HL-60 (cell line): Measurements from ENCODE around the gene RUBCNL.

Source experiments
- DNase-seq, 2 experiments: peaks; one replicate each; pipeline ENCODE4 v3.0.0-alpha.2; 2010 to 2020; ENCODE audit warnings: low read depth in 1 of 2, low spot score in 1 of 2
- H3K27ac ChIP-seq: fragments of 250-450 bp; sonication (Bioruptor Pico); replicated peaks from 2 replicates; pipeline ENCODE4 v1.5.1; 2020; ENCODE audit warnings: mild to moderate bottlenecking, moderate library complexity
- H3K27me3 ChIP-seq: fragments of 250-450 bp; sonication (Bioruptor Pico); 2 replicates; pipeline ENCODE4 v1.5.1; 2021; ENCODE audit warnings: mild to moderate bottlenecking, moderate library complexity; ENCODE audit not compliant: insufficient read depth, poor library complexity, severe bottlenecking
- H3K4me3 ChIP-seq: replicated peaks from 2 replicates; pipeline ENCODE4 v1.5.1; 2011; ENCODE audit warnings: mild to moderate bottlenecking, control low read depth, low read length; ENCODE audit not compliant: insufficient read depth
- CTCF ChIP-seq: IDR thresholded peaks from one replicate; pipeline ENCODE4 v1.5.1; 2011; ENCODE audit warnings: low read length, control low read depth, inconsistent platforms; ENCODE audit not compliant: insufficient read depth
- GABPA ChIP-seq: IDR thresholded peaks from 2 replicates; pipeline ENCODE4 v1.6.1; 2012; ENCODE audit warnings: low read depth
- POLR2AphosphoS5 ChIP-seq: IDR thresholded peaks from 2 replicates; pipeline ENCODE4 v1.6.1; 2012; ENCODE audit warnings: low read depth
- REST ChIP-seq: IDR thresholded peaks from 2 replicates; pipeline ENCODE4 v1.6.1; 2012; ENCODE audit warnings: low read depth; ENCODE audit not compliant: insufficient replicate concordance
- SPI1 ChIP-seq: IDR thresholded peaks from 2 replicates; pipeline ENCODE4 v1.6.1; 2012; ENCODE audit warnings: low read depth, mild to moderate bottlenecking, borderline replicate concordance

RUBCNL gene

GRCh38 chr13:46341112-46341711, 45.8 kb downstream of the RUBCNL start:
- H3K4me3 ChIP-seq: no peak overlapping the region
- H3K27ac ChIP-seq: no peak overlapping the region
- TF ChIP-seq SPI1: no peak
- TF ChIP-seq GABPA: no peak
- TF ChIP-seq CTCF: no peak
- no peak for TF ChIP-seq POLR2AphosphoS5
- TF ChIP-seq REST: no peak
- peak; percentile 33 to 66 for DNase-seq
- H3K27me3 ChIP-seq: no peaks in the 10 kb centered on the region

- DNase-seq: no peak
- no peak for TF ChIP-seq CTCF
- no peak for TF ChIP-seq GABPA
- TF ChIP-seq POLR2AphosphoS5: no peak
- no peaks in the 10 kb centered on the region for H3K27me3 ChIP-seq
- H3K27ac ChIP-seq: no peak overlapping the region
- H3K4me3 ChIP-seq: no peak overlapping the region
Measured at GRCh38 chr13:46340631-46341111, 46.4 kb downstream of the RUBCNL start.

- TF ChIP-seq SPI1 (no peak), POLR2AphosphoS5 (no peak), REST (no peak), CTCF (no peak)
- Histone ChIP-seq H3K27ac (no peak overlapping the region), H3K4me3 (no peak overlapping the region), H3K27me3 (no peaks in the 10 kb centered on the region)
- DNase-seq: no peak
Measured at GRCh38 chr13:46340011-46340410, 47.0 kb downstream of the RUBCNL start.
